HG03175 (cell line): Measurements from ENCODE around the gene OR51A7.
"Not testable (repeated sequence)": the region's sequence is repeated elsewhere in the genome, so short reads cannot be mapped to it uniquely, and the experiment has no call there.

ENCODE experiments used
- ATAC-seq: cut with Tn5 transposase; IDR thresholded peaks from one replicate; pipeline ENCODE4 v1.9.1; 2021; ENCODE audit warnings: mild to moderate bottlenecking, moderate library complexity; ENCODE audit not compliant: unreplicated experiment

OR51A7 gene

DNA sequence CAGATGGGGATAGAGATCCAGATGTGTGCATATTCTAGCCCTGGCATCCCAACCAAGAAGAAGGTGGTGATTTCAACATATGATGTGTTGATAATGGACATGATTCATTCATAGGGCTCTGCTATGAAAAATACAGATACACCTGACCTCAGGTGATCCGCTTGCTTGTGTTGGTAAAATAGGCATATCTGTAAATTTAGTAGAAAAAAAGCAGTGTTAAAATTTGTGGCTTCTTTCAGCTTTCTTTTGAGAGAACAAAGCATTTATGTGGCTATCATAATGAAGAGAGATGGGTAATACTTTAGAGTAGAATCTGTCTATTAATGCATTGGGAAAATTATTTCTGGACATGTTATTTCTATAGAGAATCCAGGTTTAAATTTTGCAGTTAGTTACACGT, 52.0 kb downstream of the OR51A7 start, which contains the start of gene OR51A2:
OR51A2 (minus strand) TSS at position 101 of the 400 bp plus-strand sequence; CDS start at position 101, 0 bp downstream.
- not testable (repeated sequence) for ATAC-seq

DNA sequence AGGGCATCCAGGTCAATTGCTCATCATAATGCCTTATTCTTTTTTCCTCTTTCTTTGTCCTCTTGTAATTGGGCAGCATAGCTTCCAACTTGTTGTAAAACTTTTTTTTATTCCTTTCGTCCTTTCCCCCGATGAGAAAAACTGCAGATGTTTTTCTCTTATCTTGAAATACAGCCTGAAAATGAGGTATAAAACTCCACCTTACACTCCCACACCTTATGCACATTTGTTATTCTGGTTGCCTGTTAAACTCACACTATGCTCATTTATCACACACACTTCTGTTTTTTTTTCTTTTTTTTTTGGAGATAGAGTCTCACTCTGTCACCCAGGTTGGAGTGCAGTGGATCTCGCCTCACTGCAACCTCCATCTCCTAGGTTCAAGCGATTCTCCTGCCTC, 53.8 kb downstream of the OR51A7 start:
- ATAC-seq: no peak
